GM20000 (cell line): ENCODE data around the gene COX6B2.

ENCODE experiments used
- DNase-seq: peaks from one replicate; pipeline ENCODE4 v3.0.0; 2012; ENCODE audit warnings: low spot score
- CTCF ChIP-seq: IDR thresholded peaks from 2 replicates; pipeline ENCODE4 v1.5.1; 2012; ENCODE audit warnings: mild to moderate bottlenecking, control low read depth; ENCODE audit errors: extremely low read depth, missing control alignments

Gene COX6B2

GRCh38 chr19:55353803-55354697 is 469 bp downstream of the COX6B2 start:
- DNase-seq = peak; percentile 89
- no peak for TF ChIP-seq CTCF

GRCh38 chr19:55353356-55353802 is 1.1 kb downstream of the COX6B2 start:
- no peak for TF ChIP-seq CTCF
- DNase-seq = no peak

GRCh38 chr19:55352549-55353145 is 1.9 kb downstream of the COX6B2 start:
- DNase-seq = no peak
- no peak for TF ChIP-seq CTCF

GRCh38 chr19:55352040-55352439 is 2.5 kb downstream of the COX6B2 start:
- no peak for DNase-seq
- no peak for TF ChIP-seq CTCF

- DNase-seq = no peak
- no peak for TF ChIP-seq CTCF
These were observed 3.8 kb downstream of the COX6B2 start for GRCh38 chr19:55350620-55351315.

- DNase-seq = no peak
- no peak for TF ChIP-seq CTCF
These were observed 6.0 kb downstream of the COX6B2 start for GRCh38 chr19:55348317-55349034.
